HS-5 (cell line): ENCODE results near the gene CLEC17A.

Source experiments
- DNase-seq: peaks from one replicate; pipeline ENCODE4 v3.0.0-alpha.2; 2012; ENCODE audit warnings: low read depth

The CLEC17A gene

GRCh38 chr19:14654786-14655560 is 72.1 kb downstream of the CLEC17A start:
- DNase-seq = no peak

- DNase-seq = no peak
These were observed 72.8 kb downstream of the CLEC17A start for GRCh38 chr19:14655726-14656125.

GRCh38 chr19:14659874-14660489 is 77.1 kb downstream of the CLEC17A start:
- DNase-seq = no peak

GRCh38 chr19:14661372-14661924 is 78.6 kb downstream of the CLEC17A start:
- DNase-seq = no peak
